LNCAP (cell line): ENCODE measurements around the gene MAPK11.

Experiments used
- TF ChIP-seq, protein P1 (sequence below): fragments of 450-650 bp; IDR thresholded peaks from 2 replicates; pipeline ENCODE4 v1.5.1; 2017; ENCODE audit warnings: mild to moderate bottlenecking

MAPK11 gene

GRCh38 chr22:50269970-50270665 is at the start of gene MAPK11:
Gene MAPK11 (minus strand): TSS chr22:50270380. CDS start chr22:50270292, 88 bp downstream.
- TF ChIP-seq, protein P1, sequence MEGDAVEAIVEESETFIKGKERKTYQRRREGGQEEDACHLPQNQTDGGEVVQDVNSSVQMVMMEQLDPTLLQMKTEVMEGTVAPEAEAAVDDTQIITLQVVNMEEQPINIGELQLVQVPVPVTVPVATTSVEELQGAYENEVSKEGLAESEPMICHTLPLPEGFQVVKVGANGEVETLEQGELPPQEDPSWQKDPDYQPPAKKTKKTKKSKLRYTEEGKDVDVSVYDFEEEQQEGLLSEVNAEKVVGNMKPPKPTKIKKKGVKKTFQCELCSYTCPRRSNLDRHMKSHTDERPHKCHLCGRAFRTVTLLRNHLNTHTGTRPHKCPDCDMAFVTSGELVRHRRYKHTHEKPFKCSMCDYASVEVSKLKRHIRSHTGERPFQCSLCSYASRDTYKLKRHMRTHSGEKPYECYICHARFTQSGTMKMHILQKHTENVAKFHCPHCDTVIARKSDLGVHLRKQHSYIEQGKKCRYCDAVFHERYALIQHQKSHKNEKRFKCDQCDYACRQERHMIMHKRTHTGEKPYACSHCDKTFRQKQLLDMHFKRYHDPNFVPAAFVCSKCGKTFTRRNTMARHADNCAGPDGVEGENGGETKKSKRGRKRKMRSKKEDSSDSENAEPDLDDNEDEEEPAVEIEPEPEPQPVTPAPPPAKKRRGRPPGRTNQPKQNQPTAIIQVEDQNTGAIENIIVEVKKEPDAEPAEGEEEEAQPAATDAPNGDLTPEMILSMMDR = no peak

DNA sequence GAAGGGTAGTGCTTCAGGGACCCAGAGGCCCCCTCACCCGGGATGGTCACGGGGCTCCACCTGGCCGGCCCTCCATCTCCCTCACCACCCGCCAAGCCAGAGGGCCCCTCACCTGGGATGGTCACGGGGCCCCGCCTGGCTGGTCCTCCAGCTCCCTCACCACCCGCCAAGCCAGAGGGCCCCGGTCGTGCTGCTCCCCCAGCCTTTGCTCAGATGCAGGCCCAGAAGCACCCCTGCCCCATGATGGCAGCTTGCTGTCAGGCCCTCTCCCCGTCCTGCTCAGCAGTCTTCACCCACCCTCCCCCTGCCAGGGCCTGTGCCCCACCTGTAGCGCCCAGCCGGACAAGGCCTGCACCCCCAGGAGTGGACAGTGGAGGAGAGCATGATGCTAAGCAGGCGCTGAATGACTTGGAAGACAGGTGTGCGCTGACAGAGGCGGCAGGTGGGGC is 49.3 kb upstream of the MAPK11 start:
- TF ChIP-seq, protein P1 = no peak

DNA sequence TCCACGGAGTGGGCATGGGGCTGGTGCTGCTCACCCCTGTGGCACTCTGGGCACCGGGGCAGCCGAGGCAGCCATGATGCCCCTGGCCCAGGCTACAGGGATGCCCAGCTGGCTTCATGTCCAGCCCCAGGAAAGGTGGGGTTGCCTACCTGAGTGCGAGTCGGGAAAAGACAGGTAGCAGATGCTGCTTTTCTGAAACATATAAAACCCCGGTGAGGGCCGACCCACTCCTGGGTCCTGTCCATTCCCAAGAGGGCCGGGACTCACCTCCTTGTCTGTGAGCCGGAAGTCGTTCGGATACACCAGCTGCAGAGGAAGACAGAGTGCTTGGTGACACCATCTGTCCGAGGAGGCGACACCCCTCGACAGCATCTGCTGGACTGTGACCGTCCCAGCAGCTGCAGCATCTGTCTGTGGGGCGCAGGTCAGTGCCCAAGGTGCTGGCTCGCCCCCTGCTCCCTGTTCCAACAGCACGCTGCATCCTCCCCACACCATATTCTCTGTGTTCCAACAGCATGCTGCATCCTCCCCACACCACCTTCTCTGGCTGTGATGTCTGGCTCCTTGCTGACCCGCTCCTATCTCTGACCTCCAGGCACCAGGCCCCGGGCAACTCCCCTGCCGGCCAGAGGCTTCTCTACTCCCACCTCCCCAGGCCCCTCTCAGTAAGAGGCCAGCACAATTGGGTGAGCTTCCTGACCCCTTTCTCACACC is 48.7 kb upstream of the MAPK11 start:
- TF ChIP-seq, protein P1 = no peak

GRCh38 chr22:50318356-50318697 is 48.1 kb upstream of the MAPK11 start:
- TF ChIP-seq, protein P1 = no peak

DNA sequence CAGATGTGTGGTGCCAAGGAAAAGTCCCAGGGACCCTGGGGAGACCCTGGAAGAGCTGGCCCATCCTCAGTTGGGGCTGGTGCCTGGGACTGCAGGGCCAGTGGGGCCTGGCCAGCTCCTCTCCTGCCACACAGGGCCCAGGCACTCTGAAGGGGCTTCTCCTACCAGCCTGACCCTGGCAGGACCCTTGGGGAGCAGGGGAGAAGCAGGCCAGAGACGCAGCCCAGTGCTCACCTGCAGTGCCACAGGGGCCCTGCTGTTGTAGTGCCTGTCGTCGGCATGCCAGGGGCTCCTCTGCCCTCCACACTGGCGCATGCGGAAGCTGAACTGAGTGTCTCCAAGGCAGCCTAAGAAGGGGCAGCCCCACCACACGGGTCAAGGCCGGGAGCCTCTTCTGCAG is 47.5 kb upstream of the MAPK11 start:
- TF ChIP-seq, protein P1 = no peak

GRCh38 chr22:50317178-50317577 is 47.0 kb upstream of the MAPK11 start:
- TF ChIP-seq, protein P1 = no peak

DNA sequence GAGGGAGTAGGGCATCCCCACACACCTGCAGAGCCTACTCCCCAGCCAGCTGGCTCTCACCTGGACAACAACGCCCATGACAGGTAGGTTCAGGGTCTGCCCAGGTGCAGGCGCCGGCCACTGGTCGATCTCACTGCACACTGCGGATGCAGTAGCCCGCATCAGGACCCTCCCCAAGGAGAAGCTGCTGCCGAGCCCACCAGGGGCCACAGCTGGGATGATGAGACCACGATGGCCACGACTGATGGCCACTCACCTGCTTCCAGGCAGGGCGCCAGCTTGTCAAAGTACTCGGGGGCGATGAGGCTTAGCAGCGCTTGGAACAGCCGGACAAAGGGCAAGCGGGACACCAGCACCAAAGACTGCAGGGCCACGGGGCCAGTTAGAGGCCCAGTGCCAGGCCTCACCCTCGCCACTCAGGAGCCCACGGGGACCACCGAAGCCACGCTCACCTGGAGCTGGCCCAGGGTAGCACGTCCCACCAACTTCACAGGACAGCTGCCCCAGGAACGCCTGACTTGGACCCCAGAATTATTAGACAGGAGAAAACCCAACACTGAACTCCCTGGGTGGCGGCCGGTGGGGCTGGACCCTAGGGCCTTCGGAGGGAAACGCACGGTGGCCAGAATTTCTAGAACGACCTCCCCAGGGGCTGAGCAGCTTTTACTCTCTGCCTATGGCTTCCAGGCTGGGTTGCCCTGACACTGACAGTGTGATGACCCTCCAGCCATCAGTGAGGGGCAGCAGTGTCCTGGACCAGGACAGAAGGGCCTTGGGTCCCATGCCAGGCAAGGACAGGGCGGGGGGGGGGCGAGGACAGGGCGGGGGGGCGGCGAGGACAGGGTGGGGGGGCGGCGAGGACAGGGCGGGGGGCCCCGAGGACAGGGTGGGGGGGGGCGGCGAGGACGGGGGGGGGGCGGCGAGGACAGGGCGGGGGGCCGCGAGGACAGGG is 46.2 kb upstream of the MAPK11 start:
- TF ChIP-seq, protein P1 = no peak
